OCI-LY7 (cell line): ENCODE measurements around the gene SDK2.

Experiments
- EZH2phosphoT487 ChIP-seq: fragments of 200-600 bp; sonication (generic); IDR thresholded peaks from 2 replicates; pipeline ENCODE4 v1.6.1; 2018; ENCODE audit warnings: low read depth, borderline replicate concordance, mild to moderate bottlenecking, mixed run types, antibody characterized with exemption, low read length, moderate library complexity, mixed read lengths
- TF ChIP-seq, protein P1 (sequence below): fragments of 200-600 bp; sonication (generic); conservative IDR thresholded peaks from 2 replicates; pipeline ENCODE4 v1.5.1; 2014; ENCODE audit warnings: mild to moderate bottlenecking, antibody characterized with exemption, low read length, moderate library complexity, mixed read lengths

DNA sequence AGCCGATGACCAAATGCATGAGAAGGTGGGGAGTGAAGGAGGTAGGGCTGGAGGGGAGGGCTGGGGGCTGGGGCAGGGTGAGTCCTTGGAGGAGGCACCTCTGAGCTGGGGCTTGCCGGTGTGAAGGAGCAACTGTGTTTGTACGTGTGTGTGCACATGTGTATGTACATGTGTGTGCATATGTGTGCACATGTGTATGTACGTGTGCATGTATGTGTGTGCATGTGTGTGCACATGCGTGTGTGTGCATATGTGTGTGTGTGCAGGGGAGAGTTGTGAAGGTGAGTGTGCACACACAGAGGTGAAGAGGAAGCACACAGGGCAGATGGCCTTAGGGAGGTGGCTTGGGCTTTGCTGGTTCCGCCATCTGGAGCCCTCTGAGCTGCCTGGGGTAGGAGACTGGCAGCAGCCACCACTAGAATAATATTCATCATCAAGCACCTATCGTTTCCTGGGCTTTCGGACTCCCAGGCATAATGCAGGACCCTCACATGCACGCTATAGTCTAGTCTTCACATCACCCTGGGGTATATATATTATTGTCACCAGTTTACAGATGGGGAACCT is 211.5 kb downstream of the SDK2 start:
- TF ChIP-seq, protein P1, sequence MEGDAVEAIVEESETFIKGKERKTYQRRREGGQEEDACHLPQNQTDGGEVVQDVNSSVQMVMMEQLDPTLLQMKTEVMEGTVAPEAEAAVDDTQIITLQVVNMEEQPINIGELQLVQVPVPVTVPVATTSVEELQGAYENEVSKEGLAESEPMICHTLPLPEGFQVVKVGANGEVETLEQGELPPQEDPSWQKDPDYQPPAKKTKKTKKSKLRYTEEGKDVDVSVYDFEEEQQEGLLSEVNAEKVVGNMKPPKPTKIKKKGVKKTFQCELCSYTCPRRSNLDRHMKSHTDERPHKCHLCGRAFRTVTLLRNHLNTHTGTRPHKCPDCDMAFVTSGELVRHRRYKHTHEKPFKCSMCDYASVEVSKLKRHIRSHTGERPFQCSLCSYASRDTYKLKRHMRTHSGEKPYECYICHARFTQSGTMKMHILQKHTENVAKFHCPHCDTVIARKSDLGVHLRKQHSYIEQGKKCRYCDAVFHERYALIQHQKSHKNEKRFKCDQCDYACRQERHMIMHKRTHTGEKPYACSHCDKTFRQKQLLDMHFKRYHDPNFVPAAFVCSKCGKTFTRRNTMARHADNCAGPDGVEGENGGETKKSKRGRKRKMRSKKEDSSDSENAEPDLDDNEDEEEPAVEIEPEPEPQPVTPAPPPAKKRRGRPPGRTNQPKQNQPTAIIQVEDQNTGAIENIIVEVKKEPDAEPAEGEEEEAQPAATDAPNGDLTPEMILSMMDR: no peak
- no peak for TF ChIP-seq EZH2phosphoT487
